Sigmoid colon (tissue), 4 donors: ENCODE measurements around the gene LST1.

Experiments
- EP300 ChIP-seq, 4 donors: sonication (generic); formaldehyde crosslinking; IDR thresholded peaks; one replicate each; pipeline ENCODE4 v1.6.1; 2017; ENCODE audit warnings: antibody characterized with exemption in 4 of 4
- POLR2A ChIP-seq, 2 donors: fragments of 450-650 bp; IDR thresholded peaks; one replicate each; pipeline ENCODE4 v1.6.1; 2016; ENCODE audit warnings: antibody characterized with exemption in 2 of 2, mild to moderate bottlenecking in 2 of 2, moderate library complexity in 2 of 2
- POLR2AphosphoS5 ChIP-seq, 4 donors: sonication (generic); formaldehyde crosslinking; IDR thresholded peaks; one replicate each; pipeline ENCODE4 v1.6.1; 2017; ENCODE audit warnings: antibody characterized with exemption in 4 of 4
- TF ChIP-seq, protein P1 (sequence below), 4 experiments: fragments of 450-650 bp in 3 of 4; fragments of 200-600 bp in 1 of 4; IDR thresholded peaks; one replicate each; pipeline ENCODE4 v1.5.1; 2016 to 2019; ENCODE audit warnings: antibody characterized with exemption in 4 of 4, mild to moderate bottlenecking in 3 of 4, moderate library complexity in 2 of 4

DNA sequence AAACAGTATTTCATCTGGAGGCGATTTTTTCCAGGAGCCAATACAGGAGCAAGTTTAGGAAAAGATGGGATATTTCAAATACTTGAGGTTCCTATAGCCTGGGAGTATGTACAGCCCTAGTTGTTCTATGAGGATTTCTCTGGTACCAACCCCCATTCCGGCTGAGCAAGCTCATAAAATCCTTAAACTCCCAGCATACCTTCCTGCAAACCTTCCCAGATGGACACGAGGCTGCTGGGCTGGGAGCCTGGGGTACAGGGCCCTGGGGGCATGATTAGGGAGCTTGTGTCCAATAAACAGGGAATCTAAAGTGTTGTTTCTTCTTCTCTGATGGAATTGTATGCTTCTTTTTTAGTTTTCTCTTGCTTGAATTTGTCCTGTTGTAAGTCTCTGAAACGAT is 35.9 kb downstream of the LST1 start:
- no peak for TF ChIP-seq POLR2A (IDR thresholded peaks at IDR 0.05)
- TF ChIP-seq, protein P1, sequence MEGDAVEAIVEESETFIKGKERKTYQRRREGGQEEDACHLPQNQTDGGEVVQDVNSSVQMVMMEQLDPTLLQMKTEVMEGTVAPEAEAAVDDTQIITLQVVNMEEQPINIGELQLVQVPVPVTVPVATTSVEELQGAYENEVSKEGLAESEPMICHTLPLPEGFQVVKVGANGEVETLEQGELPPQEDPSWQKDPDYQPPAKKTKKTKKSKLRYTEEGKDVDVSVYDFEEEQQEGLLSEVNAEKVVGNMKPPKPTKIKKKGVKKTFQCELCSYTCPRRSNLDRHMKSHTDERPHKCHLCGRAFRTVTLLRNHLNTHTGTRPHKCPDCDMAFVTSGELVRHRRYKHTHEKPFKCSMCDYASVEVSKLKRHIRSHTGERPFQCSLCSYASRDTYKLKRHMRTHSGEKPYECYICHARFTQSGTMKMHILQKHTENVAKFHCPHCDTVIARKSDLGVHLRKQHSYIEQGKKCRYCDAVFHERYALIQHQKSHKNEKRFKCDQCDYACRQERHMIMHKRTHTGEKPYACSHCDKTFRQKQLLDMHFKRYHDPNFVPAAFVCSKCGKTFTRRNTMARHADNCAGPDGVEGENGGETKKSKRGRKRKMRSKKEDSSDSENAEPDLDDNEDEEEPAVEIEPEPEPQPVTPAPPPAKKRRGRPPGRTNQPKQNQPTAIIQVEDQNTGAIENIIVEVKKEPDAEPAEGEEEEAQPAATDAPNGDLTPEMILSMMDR (IDR thresholded peaks at IDR 0.05), result no peak
- no peak for TF ChIP-seq EP300 (IDR thresholded peaks at IDR 0.05)
- TF ChIP-seq POLR2AphosphoS5 (IDR thresholded peaks at IDR 0.05), result peak in 1 of 4 donors; percentile 16
